ENCODE measurements around the gene DISC1. TPM values are rescaled to one million over a fixed set of nuclear protein-coding genes. Genes with fewer than 3 reads are reported as not detected.
"Not testable (repeated sequence)": the region's sequence is repeated elsewhere in the genome, so short reads cannot be mapped to it uniquely, and the experiment has no call there.

The DISC1 gene
- total RNA-seq, 1 donor from 2014 or later: 5.2 TPM

GRCh38 chr1:231613419-231614349, 12.9 kb upstream of the DISC1 start:
- no peak overlapping the region for H3K4me3 Mint-ChIP-seq (ENCODE audit: low read depth)
- peaks cover 42% of the 10 kb centered on the region for H3K27me3 Mint-ChIP-seq
- H3K27ac Mint-ChIP-seq: no peak overlapping the region
- no peaks in the 10 kb centered on the region for H3K9me3 Mint-ChIP-seq (ENCODE audit: low read depth)
- peaks cover 1% of the 10 kb centered on the region for H3K36me3 Mint-ChIP-seq (ENCODE audit: insufficient read depth)
- no peak for DNase-seq (ENCODE audit: low spot score, unreplicated experiment)
- H3K4me1 Mint-ChIP-seq (ENCODE audit: low read depth): no peaks in the 10 kb centered on the region
- TF ChIP-seq CTCF (IDR thresholded peaks at IDR 0.05; ENCODE audit: unreplicated experiment): no peak

GRCh38 chr1:231616667-231617066, 9.9 kb upstream of the DISC1 start:
- no peak for DNase-seq (ENCODE audit: low spot score, unreplicated experiment)
- Mint-ChIP-seq H3K9me3 (ENCODE audit: low read depth) (no peaks in the 10 kb centered on the region), H3K27me3 (peaks cover 38% of the 10 kb centered on the region), H3K4me1 (ENCODE audit: low read depth) (no peaks in the 10 kb centered on the region), H3K36me3 (ENCODE audit: insufficient read depth) (no peaks in the 10 kb centered on the region), H3K4me3 (ENCODE audit: low read depth) (no peak overlapping the region), H3K27ac (no peak overlapping the region)
- no peak for TF ChIP-seq CTCF (IDR thresholded peaks at IDR 0.05; ENCODE audit: unreplicated experiment)

- Mint-ChIP-seq H3K9me3 (ENCODE audit: low read depth) (no peaks in the 10 kb centered on the region), H3K27me3 (peaks cover 40% of the 10 kb centered on the region)
- TF ChIP-seq CTCF (IDR thresholded peaks at IDR 0.05; ENCODE audit: unreplicated experiment): no peak
Observed at GRCh38 chr1:231618609-231619256, 7.9 kb upstream of the DISC1 start.

GRCh38 chr1:231619257-231619634, 7.3 kb upstream of the DISC1 start:
- H3K4me1 Mint-ChIP-seq (ENCODE audit: low read depth): no peaks in the 10 kb centered on the region
- H3K9me3 Mint-ChIP-seq (ENCODE audit: low read depth): no peaks in the 10 kb centered on the region
- peaks cover 41% of the 10 kb centered on the region for H3K27me3 Mint-ChIP-seq
- no peak overlapping the region for H3K4me3 Mint-ChIP-seq (ENCODE audit: low read depth)
- no peak for TF ChIP-seq CTCF (IDR thresholded peaks at IDR 0.05; ENCODE audit: unreplicated experiment)
- H3K27ac Mint-ChIP-seq: no peak overlapping the region
- H3K36me3 Mint-ChIP-seq (ENCODE audit: insufficient read depth): no peaks in the 10 kb centered on the region
- DNase-seq (ENCODE audit: low spot score, unreplicated experiment): no peak

More at GRCh38 chr1:231618609-231619256, 7.9 kb upstream of the DISC1 start:
- no peak for DNase-seq (ENCODE audit: low spot score, unreplicated experiment)
- H3K27ac Mint-ChIP-seq: no peak overlapping the region
- H3K36me3 Mint-ChIP-seq (ENCODE audit: insufficient read depth): no peaks in the 10 kb centered on the region
- H3K4me1 Mint-ChIP-seq (ENCODE audit: low read depth): no peaks in the 10 kb centered on the region
- H3K4me3 Mint-ChIP-seq (ENCODE audit: low read depth): no peak overlapping the region

- Mint-ChIP-seq H3K27me3 (peaks cover 40% of the 10 kb centered on the region), H3K4me3 (ENCODE audit: low read depth) (peak overlapping the region; percentile 32)
- H3K36me3 Mint-ChIP-seq (ENCODE audit: insufficient read depth); H3K27ac Mint-ChIP-seq; H3K4me1 Mint-ChIP-seq (ENCODE audit: low read depth); H3K9me3 Mint-ChIP-seq (ENCODE audit: low read depth); DNase-seq (ENCODE audit: low spot score, unreplicated experiment): not testable (repeated sequence)
Observed at GRCh38 chr1:231625042-231625441, 1.5 kb upstream of the DISC1 start.

All from progenitor cell of endocrine pancreas (in vitro differentiated cells).